H1 (cell line): ENCODE measurements around the gene SAP30L.

Experiments used
- CREB1 ChIP-seq: IDR thresholded peaks from 2 replicates; pipeline ENCODE4 v1.6.1; 2012; ENCODE audit warnings: inconsistent platforms
- JUN ChIP-seq: IDR thresholded peaks from 2 replicates; pipeline ENCODE4 v1.6.1; 2011; ENCODE audit warnings: low read depth, mild to moderate bottlenecking, improper control_type of control experiment, low read length
- RFX5 ChIP-seq: IDR thresholded peaks from 2 replicates; pipeline ENCODE4 v1.6.1; 2011; ENCODE audit warnings: low read depth, low read length, improper control_type of control experiment, borderline replicate concordance
- SIX5 ChIP-seq: IDR thresholded peaks from 2 replicates; pipeline ENCODE4 v1.6.1; 2011; ENCODE audit warnings: mild to moderate bottlenecking, low read depth, low read length
- TAF1 ChIP-seq: IDR thresholded peaks from 2 replicates; pipeline ENCODE4 v1.6.1; 2011; ENCODE audit warnings: mild to moderate bottlenecking, low read depth, low read length
- TF ChIP-seq, protein P1 (sequence below), 3 experiments: IDR thresholded peaks; 1 replicate in 2 of 3; 2 replicates in 1 of 3; pipeline versions ENCODE4 v1.5.1 to v1.6.1; 2011; ENCODE audit warnings: low read length in 3 of 3, mild to moderate bottlenecking in 3 of 3, inconsistent platforms in 2 of 3, low read depth in 1 of 3, moderate library complexity in 1 of 3; ENCODE audit not compliant: insufficient read depth in 1 of 3; ENCODE audit errors: control extremely low read depth in 1 of 3

DNA sequence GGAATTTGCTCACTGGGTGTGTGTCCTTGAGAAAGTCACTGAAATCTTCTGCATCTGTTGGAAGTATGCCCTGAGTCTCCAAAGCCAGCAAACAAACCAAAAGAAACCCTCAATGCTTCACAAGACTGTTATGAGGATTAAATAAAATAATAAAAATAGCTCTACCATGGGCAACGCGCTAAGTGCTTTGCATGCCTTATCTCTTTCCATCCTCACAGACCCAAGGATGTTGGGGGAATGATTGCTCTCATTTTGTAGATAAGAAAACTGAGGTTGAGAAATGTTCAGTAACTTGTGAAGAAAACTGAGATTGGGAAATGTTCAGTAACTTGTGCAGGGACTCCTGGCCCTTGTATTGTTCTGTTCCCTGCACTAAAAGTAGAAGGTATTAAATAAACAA lies 24.3 kb downstream of the SAP30L start:
- TF ChIP-seq TAF1 = no peak
- no peak for TF ChIP-seq SIX5
- no peak for TF ChIP-seq JUN
- TF ChIP-seq, protein P1, sequence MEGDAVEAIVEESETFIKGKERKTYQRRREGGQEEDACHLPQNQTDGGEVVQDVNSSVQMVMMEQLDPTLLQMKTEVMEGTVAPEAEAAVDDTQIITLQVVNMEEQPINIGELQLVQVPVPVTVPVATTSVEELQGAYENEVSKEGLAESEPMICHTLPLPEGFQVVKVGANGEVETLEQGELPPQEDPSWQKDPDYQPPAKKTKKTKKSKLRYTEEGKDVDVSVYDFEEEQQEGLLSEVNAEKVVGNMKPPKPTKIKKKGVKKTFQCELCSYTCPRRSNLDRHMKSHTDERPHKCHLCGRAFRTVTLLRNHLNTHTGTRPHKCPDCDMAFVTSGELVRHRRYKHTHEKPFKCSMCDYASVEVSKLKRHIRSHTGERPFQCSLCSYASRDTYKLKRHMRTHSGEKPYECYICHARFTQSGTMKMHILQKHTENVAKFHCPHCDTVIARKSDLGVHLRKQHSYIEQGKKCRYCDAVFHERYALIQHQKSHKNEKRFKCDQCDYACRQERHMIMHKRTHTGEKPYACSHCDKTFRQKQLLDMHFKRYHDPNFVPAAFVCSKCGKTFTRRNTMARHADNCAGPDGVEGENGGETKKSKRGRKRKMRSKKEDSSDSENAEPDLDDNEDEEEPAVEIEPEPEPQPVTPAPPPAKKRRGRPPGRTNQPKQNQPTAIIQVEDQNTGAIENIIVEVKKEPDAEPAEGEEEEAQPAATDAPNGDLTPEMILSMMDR (IDR thresholded peaks at IDR 0.05; ENCODE audit: control extremely low read depth in 1 of 3, insufficient read depth in 1 of 3, low read depth in 1 of 3, low read length in 3 of 3) = no peak
- TF ChIP-seq RFX5 = no peak
- no peak for TF ChIP-seq CREB1
